NCI-H2171 (cell line): Measurements from ENCODE around the gene NCOR1.
"Not testable (repeated sequence)": the region's sequence is repeated elsewhere in the genome, so short reads cannot be mapped to it uniquely, and the experiment has no call there.

Experiments used
- DNase-seq: peaks from one replicate; lab custom pipeline; 2025; lab: John Stamatoyannopoulos, UW

NCOR1 gene

GRCh38 chr17:16215002-16215272 is 397 bp downstream of the NCOR1 start:
- DNase-seq = no peak

- peak; percentile 14 for DNase-seq
Measured at GRCh38 chr17:16214190-16215001, 938 bp downstream of the NCOR1 start.

GRCh38 chr17:16212793-16213192 is 2.5 kb downstream of the NCOR1 start:
- DNase-seq = no peak

- no peak for DNase-seq
Measured at GRCh38 chr17:16211590-16211989, 3.7 kb downstream of the NCOR1 start.

- DNase-seq = not testable (repeated sequence)
Measured at GRCh38 chr17:16204763-16205162, 10.6 kb downstream of the NCOR1 start.

- DNase-seq = not testable (repeated sequence)
Measured at GRCh38 chr17:16202554-16203500, 12.5 kb downstream of the NCOR1 start.

GRCh38 chr17:16201693-16202131 is 13.6 kb downstream of the NCOR1 start:
- not testable (repeated sequence) for DNase-seq

GRCh38 chr17:16199093-16199492 is 16.2 kb downstream of the NCOR1 start:
- DNase-seq = no peak

- no peak for DNase-seq
Measured at GRCh38 chr17:16197276-16197675, 18.1 kb downstream of the NCOR1 start.

- DNase-seq = not testable (repeated sequence)
Measured at GRCh38 chr17:16194307-16194835, 21.0 kb downstream of the NCOR1 start.

- DNase-seq = no peak
Measured at GRCh38 chr17:16191604-16192003, 23.7 kb downstream of the NCOR1 start.

- no peak for DNase-seq
Measured at GRCh38 chr17:16190703-16191360, 24.5 kb downstream of the NCOR1 start.

- no peak for DNase-seq
Measured at GRCh38 chr17:16189791-16190348, 25.5 kb downstream of the NCOR1 start.

GRCh38 chr17:16187642-16188041 is 27.7 kb downstream of the NCOR1 start:
- DNase-seq = no peak

- no peak for DNase-seq
Measured at GRCh38 chr17:16181581-16181980, 33.8 kb downstream of the NCOR1 start.

- no peak for DNase-seq
Measured at GRCh38 chr17:16178836-16179235, 36.5 kb downstream of the NCOR1 start.

- no peak for DNase-seq
Measured at GRCh38 chr17:16171613-16172012, 43.7 kb downstream of the NCOR1 start.

- DNase-seq = not testable (repeated sequence)
Measured at GRCh38 chr17:16166766-16167165, 48.6 kb downstream of the NCOR1 start.

GRCh38 chr17:16158714-16159113 is 56.6 kb downstream of the NCOR1 start:
- DNase-seq = no peak

- DNase-seq = no peak
Measured at GRCh38 chr17:16155536-16155935, 59.8 kb downstream of the NCOR1 start.

GRCh38 chr17:16152326-16152725 is 63.0 kb downstream of the NCOR1 start:
- DNase-seq = not testable (repeated sequence)
